HTR-8/SVneo (cell line): ENCODE data around the gene TTC39B.

ENCODE experiments used
- DNase-seq: peaks from one replicate; pipeline ENCODE4 v3.0.0; 2011; ENCODE audit warnings: low spot score, mixed read lengths; ENCODE audit not compliant: insufficient read length
- FAIRE-seq: peaks from 2 replicates; lab custom pipeline; 2011; peaks lifted over from hg19 to GRCh38; lab: Jason Lieb, UNC

The TTC39B gene

GRCh38 chr9:15191378-15191777 lies 115.6 kb downstream of the TTC39B start:
- FAIRE-seq, result no peak
- no peak for DNase-seq

- DNase-seq (no peak), FAIRE-seq (no peak)
Measured at GRCh38 chr9:15189481-15189880, 117.5 kb downstream of the TTC39B start.

DNA sequence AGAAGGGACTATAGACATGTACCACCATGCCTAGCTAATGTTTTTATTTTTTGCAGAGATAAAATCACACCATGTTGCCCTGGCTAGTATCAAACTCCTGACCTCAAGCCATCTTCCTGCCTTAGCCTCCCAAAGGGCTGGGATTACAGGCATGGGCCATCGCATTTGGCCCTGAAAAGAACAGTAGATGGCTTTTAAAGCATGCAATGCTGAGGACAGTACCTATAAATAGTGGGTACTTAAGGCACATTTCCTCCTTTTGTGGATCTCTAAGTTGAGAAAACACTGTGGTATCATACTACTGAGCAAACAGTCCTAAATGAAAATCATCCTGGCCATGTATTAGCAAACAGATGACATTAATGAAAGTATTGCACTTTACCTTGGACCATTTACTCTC lies 119.4 kb downstream of the TTC39B start:
- DNase-seq (no peak), FAIRE-seq (no peak)

DNA sequence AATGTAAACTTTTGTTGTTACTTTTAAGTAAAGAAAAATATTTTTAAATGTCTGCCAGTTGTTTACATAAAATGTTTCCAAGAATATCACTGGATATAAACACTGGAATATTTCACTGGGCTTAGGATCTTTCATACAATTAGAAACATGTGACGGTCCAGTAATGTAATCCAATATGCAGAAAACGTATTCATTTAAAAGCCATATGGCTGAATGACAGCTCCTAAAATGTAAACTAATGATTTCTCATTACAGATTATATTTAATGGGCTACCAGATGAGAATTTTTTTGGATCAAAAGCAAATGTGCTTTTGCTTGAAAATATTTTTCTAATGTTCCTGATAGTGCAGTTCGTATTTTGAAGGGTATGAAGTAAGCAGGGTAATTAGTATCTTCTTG lies 124.3 kb downstream of the TTC39B start:
- no peak for DNase-seq
- no peak for FAIRE-seq

- FAIRE-seq (no peak), DNase-seq (no peak)
Measured at GRCh38 chr9:15182101-15182551, 124.9 kb downstream of the TTC39B start.

DNA sequence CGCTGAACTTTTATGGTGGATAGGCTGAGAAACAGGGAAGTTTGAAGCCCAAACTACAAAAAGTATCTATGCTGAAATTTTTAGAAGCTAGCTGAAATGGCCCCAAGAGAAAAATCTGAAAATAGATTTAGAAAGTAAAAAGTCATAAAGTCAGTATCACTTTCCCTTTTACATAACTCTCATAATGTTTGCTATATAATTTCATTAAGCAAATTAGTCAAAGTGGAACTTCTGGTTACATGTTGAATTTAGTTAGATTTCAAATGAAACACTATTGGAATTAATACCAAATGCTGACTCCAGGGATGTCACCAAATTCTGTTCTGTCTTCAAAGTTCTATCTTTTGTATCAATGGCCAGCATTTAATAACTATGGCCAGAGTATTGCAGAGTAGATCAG lies 126.9 kb downstream of the TTC39B start:
- DNase-seq, result no peak
- FAIRE-seq, result no peak

- no peak for FAIRE-seq
Measured at GRCh38 chr9:15178631-15179030, 128.4 kb downstream of the TTC39B start.

GRCh38 chr9:15176836-15177235 lies 130.2 kb downstream of the TTC39B start:
- no peak for DNase-seq
- FAIRE-seq, result no peak

More at GRCh38 chr9:15178631-15179030, 128.4 kb downstream of the TTC39B start:
- no peak for DNase-seq

GRCh38 chr9:15163931-15164330 lies 143.1 kb downstream of the TTC39B start:
- DNase-seq, result no peak
- no peak for FAIRE-seq

DNA sequence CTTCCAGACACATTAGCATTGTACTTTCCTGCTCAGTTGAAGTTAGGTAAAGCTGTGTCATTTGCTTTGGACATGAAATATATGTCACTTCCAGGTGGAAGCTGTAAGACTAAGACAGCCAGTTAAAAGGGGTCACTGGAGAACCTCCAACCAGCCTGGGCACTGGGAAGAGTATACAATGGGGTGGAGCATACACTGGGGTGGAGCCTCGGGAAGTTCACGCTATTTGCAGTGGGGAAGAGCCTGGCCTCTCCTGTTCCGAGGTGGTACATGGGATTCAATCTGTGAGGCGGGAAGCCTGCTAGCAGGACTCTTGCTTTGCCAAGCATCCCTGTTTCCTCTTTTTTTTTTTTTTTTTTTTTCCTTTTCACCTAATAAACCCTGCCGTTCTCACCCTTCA lies 145.3 kb downstream of the TTC39B start:
- FAIRE-seq (no peak), DNase-seq (no peak)

DNA sequence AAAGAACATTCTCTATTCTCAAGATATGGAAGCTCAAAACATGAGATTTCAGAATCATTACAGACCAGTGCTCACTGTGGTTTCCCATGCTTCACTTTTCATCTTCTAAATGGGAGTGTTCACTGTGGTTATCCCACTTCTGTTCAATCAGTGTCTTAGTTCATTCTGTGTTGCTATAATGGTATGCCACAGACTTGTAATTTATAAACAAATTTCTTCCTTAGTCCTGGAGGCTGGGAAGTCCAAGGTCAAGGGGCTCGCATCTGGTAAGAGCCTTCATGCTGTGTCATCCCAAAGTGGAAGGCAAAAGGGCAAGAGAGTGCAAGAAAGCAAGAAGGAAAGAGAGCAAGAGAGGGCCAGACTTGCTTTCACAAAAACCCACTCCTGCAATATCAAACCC lies 146.3 kb downstream of the TTC39B start:
- FAIRE-seq, result no peak

DNA sequence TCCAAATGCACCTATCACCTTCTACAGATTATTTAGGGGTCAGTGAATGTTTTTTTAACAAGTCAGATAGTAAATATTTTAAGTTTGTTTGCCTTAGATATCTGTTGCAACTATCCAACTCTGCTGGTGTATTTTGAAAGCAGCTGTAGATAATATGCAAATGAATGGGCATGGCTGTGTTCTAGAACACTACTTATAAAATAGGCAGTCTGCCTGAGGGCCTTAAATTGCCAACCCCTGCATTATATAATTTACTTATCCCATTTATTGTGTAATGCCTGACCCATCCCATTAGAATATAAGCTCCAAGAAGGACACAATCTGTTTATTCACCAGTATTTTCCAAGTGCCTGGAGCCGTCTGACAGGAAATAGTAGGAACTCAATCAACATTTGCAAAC lies 149.0 kb downstream of the TTC39B start:
- FAIRE-seq (no peak), DNase-seq (no peak)

More for the DNA sequence above, 146.3 kb downstream of the TTC39B start:
- DNase-seq, result no peak

GRCh38 chr9:15157381-15157780 lies 149.6 kb downstream of the TTC39B start:
- FAIRE-seq, result no peak
- DNase-seq, result no peak

DNA sequence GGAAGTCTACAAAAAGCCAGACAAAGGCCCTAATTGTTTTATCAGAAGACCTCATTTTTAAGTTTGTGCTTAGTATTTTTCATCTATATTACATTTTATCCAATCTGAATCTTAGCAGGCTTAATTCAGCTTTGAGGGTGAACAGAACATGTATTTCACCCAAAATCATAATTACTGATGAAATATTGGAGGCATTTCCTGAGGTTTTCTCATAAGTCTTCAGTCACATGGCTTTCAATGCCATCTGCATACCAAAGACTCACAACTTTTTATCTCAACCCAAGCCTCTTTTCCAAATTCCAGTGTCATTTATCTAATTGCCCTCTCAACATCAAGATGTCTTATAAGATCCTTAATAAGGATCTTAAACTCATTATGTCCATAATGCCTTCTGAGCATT lies 150.8 kb downstream of the TTC39B start:
- DNase-seq (no peak), FAIRE-seq (no peak)

- FAIRE-seq, result no peak
- DNase-seq, result no peak
Measured at GRCh38 chr9:15155826-15156225, 151.2 kb downstream of the TTC39B start.

- no peak for DNase-seq
- FAIRE-seq, result no peak
Measured at GRCh38 chr9:15155323-15155722, 151.7 kb downstream of the TTC39B start.

DNA sequence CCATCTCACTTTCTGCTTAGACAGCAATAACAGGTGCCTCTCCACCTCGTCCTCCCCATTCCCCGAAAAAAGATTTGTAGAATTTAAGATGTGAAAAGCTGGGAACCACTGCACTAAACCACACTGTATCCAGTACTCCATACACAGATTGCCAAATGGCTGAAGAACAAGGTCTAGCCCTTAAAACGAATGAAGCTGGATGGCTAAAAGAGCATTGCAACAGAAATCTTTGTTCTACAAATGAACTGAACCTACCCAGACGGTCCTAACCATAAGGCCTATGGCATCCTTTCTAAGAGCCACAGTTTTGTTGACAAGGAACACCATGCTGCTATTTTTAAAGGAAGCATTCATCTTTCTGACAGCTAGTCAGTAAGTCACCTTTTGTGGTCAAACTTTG lies 152.3 kb downstream of the TTC39B start:
- no peak for DNase-seq
- no peak for FAIRE-seq

GRCh38 chr9:15153961-15154360 lies 153.1 kb downstream of the TTC39B start:
- DNase-seq, result no peak
- FAIRE-seq, result no peak

GRCh38 chr9:15150939-15151338 lies 156.1 kb downstream of the TTC39B start:
- FAIRE-seq, result no peak
- DNase-seq, result no peak

GRCh38 chr9:15149450-15149849 lies 157.6 kb downstream of the TTC39B start:
- DNase-seq (no peak), FAIRE-seq (no peak)

DNA sequence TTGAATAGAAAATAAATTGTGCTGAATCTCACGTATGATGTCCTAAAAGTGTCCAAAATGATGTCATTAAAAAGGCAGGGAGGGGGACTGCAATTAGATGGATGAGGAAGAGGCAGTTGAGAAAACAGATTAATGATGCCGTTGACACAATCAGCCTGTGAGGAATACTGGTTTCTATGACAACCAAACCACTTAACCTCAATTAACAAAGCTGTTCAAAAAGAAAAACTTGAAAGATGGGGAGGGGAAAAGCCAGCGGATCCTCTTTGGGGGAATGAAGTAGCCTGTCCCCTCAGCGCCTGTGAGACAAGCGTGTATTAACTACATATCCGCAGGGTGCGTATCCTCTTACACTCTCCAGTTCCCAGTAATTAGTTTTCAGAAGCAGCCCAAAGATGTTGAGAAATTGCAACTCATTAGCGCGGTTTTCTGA lies 160.7 kb downstream of the TTC39B start:
- FAIRE-seq (no peak), DNase-seq (no peak)

DNA sequence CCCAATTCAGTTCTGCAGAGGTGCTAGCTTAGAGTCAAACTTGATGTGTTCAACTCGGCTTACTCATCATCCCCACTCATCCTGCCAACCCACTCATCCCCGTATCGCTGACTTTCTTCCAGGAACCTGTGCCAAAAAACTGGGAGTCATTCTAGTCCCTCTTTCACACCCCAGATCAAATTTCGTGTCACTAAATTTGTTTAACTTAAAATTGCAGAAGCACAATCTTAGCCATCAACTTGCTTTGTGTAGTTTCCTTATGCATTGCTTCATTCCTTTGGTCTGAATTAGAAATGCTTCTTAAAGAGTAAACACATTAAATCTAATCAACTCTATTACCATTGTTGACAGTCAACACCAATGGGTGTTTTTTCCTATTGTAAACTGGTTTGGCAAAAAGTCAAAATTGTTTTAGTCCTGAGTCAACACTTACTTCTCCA lies 162.4 kb downstream of the TTC39B start:
- DNase-seq (no peak), FAIRE-seq (no peak)
